GM12878 (cell line): ENCODE measurements around the gene CFAP300.

Source experiments
- SPI1 ChIP-seq: IDR thresholded peaks from 2 replicates; pipeline ENCODE4 v1.6.1; 2011; ENCODE audit warnings: low read depth, mild to moderate bottlenecking, low read length, moderate library complexity, borderline replicate concordance; ENCODE audit not compliant: insufficient read depth
- TF ChIP-seq, protein P1 (sequence below), 3 experiments: IDR thresholded peaks in 2 of 3; conservative IDR thresholded peaks in 1 of 3; 2 replicates each; pipeline ENCODE4 v1.5.1; 2011; ENCODE audit warnings: low read depth in 3 of 3, low read length in 3 of 3, mild to moderate bottlenecking in 3 of 3, control low read depth in 2 of 3, moderate library complexity in 2 of 3, inconsistent platforms in 1 of 3, mixed read lengths in 1 of 3; ENCODE audit not compliant: control insufficient read depth in 2 of 3, insufficient read depth in 1 of 3; ENCODE audit errors: extremely low read depth in 1 of 3
- TF ChIP-seq, protein P2 (sequence below): IDR thresholded peaks from 2 replicates; pipeline ENCODE4 v1.6.1; 2011; ENCODE audit warnings: borderline replicate concordance, low read depth, mild to moderate bottlenecking, moderate library complexity, low read length; ENCODE audit not compliant: insufficient read depth, poor library complexity, severe bottlenecking

- TF ChIP-seq, protein P1, sequence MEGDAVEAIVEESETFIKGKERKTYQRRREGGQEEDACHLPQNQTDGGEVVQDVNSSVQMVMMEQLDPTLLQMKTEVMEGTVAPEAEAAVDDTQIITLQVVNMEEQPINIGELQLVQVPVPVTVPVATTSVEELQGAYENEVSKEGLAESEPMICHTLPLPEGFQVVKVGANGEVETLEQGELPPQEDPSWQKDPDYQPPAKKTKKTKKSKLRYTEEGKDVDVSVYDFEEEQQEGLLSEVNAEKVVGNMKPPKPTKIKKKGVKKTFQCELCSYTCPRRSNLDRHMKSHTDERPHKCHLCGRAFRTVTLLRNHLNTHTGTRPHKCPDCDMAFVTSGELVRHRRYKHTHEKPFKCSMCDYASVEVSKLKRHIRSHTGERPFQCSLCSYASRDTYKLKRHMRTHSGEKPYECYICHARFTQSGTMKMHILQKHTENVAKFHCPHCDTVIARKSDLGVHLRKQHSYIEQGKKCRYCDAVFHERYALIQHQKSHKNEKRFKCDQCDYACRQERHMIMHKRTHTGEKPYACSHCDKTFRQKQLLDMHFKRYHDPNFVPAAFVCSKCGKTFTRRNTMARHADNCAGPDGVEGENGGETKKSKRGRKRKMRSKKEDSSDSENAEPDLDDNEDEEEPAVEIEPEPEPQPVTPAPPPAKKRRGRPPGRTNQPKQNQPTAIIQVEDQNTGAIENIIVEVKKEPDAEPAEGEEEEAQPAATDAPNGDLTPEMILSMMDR (IDR thresholded peaks at IDR 0.05 in 2 of 3, conservative IDR thresholded peaks at IDR 0.05 in 1 of 3; ENCODE audit: control insufficient read depth in 2 of 3, extremely low read depth in 1 of 3, insufficient read depth in 1 of 3, low read depth in 3 of 3, low read length in 3 of 3), result no peak
- no peak for TF ChIP-seq SPI1
- TF ChIP-seq, protein P2, sequence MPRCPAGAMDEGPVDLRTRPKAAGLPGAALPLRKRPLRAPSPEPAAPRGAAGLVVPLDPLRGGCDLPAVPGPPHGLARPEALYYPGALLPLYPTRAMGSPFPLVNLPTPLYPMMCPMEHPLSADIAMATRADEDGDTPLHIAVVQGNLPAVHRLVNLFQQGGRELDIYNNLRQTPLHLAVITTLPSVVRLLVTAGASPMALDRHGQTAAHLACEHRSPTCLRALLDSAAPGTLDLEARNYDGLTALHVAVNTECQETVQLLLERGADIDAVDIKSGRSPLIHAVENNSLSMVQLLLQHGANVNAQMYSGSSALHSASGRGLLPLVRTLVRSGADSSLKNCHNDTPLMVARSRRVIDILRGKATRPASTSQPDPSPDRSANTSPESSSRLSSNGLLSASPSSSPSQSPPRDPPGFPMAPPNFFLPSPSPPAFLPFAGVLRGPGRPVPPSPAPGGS, result no peak
Measured at GRCh38 chr11:102118937-102119336, 71.7 kb downstream of the CFAP300 start.
